GM19397 (cell line): ENCODE data around the gene PCDHA7.
"Not testable (repeated sequence)": the region's sequence is repeated elsewhere in the genome, so short reads cannot be mapped to it uniquely, and the experiment has no call there.

Experiments
- ATAC-seq: cut with Tn5 transposase; IDR thresholded peaks from one replicate; pipeline ENCODE4 v1.9.1; 2021; ENCODE audit warnings: mild to moderate bottlenecking, moderate library complexity; ENCODE audit not compliant: unreplicated experiment

PCDHA7 gene

GRCh38 chr5:140822969-140823368 is 11.1 kb upstream of the PCDHA7 start:
- ATAC-seq: not testable (repeated sequence)

GRCh38 chr5:140823475-140823874 is 10.6 kb upstream of the PCDHA7 start:
- ATAC-seq: no peak

GRCh38 chr5:140827704-140828361 is 6.2 kb upstream of the PCDHA7 start, which contains the start of gene PCDHA6:
TSS of gene PCDHA6 (plus strand) at chr5:140827960. CDS start at chr5:140828092, 132 bp downstream.
- no peak for ATAC-seq

GRCh38 chr5:140828362-140828737 is 5.7 kb upstream of the PCDHA7 start:
- ATAC-seq: no peak

GRCh38 chr5:140829511-140830501 is 4.3 kb upstream of the PCDHA7 start:
- not testable (repeated sequence) for ATAC-seq

GRCh38 chr5:140834439-140835008 is 455 bp downstream of the PCDHA7 start:
- ATAC-seq: not testable (repeated sequence)

- no peak for ATAC-seq
These were observed 1.8 kb downstream of the PCDHA7 start for GRCh38 chr5:140835622-140836510.

GRCh38 chr5:140840978-140841962 is 7.2 kb downstream of the PCDHA7 start, which contains the start of gene PCDHA8:
TSS of gene PCDHA8 (plus strand) at chr5:140841187. CDS start at chr5:140841322, 135 bp downstream.
- ATAC-seq: no peak

GRCh38 chr5:140842798-140843733 is 9.0 kb downstream of the PCDHA7 start:
- ATAC-seq: no peak

- ATAC-seq: not testable (repeated sequence)
These were observed 14.4 kb downstream of the PCDHA7 start, which contains the start of gene PCDHA9 for GRCh38 chr5:140848139-140849102. TSS of gene PCDHA9 (plus strand) at chr5:140848382. CDS start at chr5:140848496, 114 bp downstream.

- not testable (repeated sequence) for ATAC-seq
These were observed 16.0 kb downstream of the PCDHA7 start for GRCh38 chr5:140849831-140850634.

- ATAC-seq: no peak
These were observed 22.0 kb downstream of the PCDHA7 start, which contains the start of gene PCDHA10 for GRCh38 chr5:140855772-140856674. TSS of gene PCDHA10 (plus strand) at chr5:140855897. CDS start at chr5:140856049, 152 bp downstream.

- no peak for ATAC-seq
These were observed 23.3 kb downstream of the PCDHA7 start for GRCh38 chr5:140857177-140857986.

- ATAC-seq: no peak
These were observed 23.8 kb downstream of the PCDHA7 start for GRCh38 chr5:140857987-140858240.
